Epithelial cell of proximal tubule (primary cell): ENCODE results near the gene DPYD. TPM values are rescaled to one million over a fixed set of nuclear protein-coding genes. Genes with fewer than 3 reads are reported as not detected.

Experiments
- DNase-seq: peaks from one replicate; pipeline ENCODE4 v3.0.0-alpha.2; 2011; ENCODE audit warnings: low read depth
- H3K4me3 ChIP-seq: 2 replicates; pipeline ENCODE4 v1.5.1; 2011; ENCODE audit warnings: low read depth, mild to moderate bottlenecking, low read length
- total RNA-seq: library from RNA; depleted of rRNA; stranded (reverse); fragments of >200 nt; gene quantifications from 2 replicates; pipeline ENCODE4 v1.2.3, GENCODE V29; 2015
- TF ChIP-seq, protein P1 (sequence below): conservative IDR thresholded peaks from 2 replicates; pipeline ENCODE4 v1.5.1; 2012; ENCODE audit warnings: low read depth, mild to moderate bottlenecking, low read length

Gene DPYD
- total RNA-seq, 1 donor from 2014 or later, result 5.1 TPM

DNA sequence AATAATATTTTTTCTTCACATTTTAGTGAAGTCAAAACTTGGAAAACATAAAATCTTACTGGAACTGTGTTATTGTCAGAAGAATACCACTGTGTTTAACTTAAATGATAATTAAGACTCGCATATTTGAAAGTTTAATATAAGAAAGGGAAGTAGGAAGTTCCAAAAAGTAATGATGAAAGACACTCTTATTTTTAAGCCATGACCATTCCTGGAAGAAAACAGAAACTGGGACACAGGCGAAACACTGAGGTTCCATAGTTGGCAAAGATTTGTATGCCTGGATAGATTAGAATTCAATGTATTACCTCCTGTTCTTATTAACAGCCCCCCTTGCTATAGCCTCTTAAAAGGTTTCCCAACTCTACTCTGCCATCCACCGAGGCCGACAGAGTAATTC, 271.2 kb downstream of the DPYD start:
- no peak overlapping the region for H3K4me3 ChIP-seq
- TF ChIP-seq, protein P1, sequence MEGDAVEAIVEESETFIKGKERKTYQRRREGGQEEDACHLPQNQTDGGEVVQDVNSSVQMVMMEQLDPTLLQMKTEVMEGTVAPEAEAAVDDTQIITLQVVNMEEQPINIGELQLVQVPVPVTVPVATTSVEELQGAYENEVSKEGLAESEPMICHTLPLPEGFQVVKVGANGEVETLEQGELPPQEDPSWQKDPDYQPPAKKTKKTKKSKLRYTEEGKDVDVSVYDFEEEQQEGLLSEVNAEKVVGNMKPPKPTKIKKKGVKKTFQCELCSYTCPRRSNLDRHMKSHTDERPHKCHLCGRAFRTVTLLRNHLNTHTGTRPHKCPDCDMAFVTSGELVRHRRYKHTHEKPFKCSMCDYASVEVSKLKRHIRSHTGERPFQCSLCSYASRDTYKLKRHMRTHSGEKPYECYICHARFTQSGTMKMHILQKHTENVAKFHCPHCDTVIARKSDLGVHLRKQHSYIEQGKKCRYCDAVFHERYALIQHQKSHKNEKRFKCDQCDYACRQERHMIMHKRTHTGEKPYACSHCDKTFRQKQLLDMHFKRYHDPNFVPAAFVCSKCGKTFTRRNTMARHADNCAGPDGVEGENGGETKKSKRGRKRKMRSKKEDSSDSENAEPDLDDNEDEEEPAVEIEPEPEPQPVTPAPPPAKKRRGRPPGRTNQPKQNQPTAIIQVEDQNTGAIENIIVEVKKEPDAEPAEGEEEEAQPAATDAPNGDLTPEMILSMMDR, result no peak
- no peak for DNase-seq

DNA sequence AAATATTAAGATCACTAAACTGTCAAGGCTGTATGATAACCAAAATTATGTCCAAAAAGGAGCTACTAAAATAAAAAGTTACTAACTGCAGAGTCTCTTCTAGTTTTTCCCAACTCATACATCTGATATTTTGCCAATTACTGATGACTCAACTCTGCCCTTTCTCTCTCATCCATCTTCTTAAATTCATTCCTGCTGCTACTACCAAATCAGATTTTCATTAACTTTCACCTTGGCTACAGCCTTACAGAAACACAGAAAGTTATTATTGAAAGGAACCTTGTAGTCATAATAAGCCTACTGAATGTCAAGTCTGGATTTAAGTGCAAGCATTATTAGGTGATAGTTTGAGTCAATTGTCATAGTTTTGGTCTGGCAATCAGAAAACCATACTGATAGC, 273.1 kb downstream of the DPYD start:
- no peak overlapping the region for H3K4me3 ChIP-seq
- TF ChIP-seq, protein P1, result no peak
- no peak for DNase-seq

DNA sequence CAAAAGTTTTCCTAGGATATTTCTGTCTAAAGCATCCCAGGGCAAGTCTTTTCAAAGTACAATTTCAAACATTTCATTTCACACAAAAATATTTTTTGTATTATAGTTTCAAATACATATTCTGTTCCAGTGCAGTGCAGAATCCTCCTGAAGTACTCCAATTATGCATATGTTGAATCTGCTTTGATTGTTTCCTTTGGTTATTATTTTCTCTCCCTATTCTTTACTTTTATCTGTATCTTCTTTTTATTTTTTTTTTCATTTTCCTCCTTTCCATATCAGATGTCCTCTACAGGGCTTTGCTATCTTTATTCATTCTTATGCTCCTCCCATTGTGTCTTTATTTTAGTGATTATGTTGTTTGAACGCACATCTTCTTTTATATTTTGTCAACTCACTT, 274.8 kb downstream of the DPYD start:
- TF ChIP-seq, protein P1, result no peak
- no peak for DNase-seq
- H3K4me3 ChIP-seq, result no peak overlapping the region

DNA sequence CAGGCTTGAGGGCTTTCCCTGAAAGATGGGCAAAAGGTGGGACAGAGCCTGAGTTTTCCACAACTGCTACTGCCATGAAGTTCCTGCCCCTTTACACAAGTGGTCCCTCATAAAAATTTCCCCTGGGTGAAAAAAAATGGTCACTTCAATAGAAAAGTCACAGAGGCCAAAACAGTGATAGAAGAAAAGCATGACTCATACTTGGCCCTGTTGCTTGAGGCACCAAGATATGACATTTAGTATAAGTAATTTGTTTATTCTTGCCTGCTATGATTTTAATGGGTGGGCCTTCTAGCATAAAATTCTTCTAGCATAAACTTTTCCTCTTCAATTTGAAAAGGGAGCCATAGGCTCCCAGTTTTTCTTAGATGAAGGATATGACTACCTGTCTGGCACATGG, 280.2 kb downstream of the DPYD start:
- DNase-seq, result no peak
- TF ChIP-seq, protein P1, result no peak
- H3K4me3 ChIP-seq, result no peak overlapping the region

DNA sequence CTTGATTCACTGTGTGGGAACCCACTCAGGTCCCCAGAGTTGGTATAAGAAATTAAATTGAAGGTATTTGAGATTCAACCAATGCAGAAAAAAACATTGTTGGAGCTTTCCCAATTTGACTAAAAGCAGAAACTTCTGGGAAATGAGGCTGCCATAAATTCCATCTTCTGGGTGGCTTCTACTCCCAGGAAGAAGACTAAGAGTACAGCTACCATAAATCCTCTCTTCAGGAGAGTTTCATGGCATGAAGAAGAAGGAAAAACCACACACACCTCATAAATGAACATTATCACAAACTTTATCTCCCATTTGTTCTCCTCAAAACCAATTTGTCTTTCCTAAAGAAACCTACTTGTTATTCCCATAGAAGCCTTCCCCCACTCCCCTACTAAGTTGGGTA, 283.9 kb downstream of the DPYD start:
- DNase-seq, result no peak
- H3K4me3 ChIP-seq, result no peak overlapping the region
- TF ChIP-seq, protein P1, result no peak

DNA sequence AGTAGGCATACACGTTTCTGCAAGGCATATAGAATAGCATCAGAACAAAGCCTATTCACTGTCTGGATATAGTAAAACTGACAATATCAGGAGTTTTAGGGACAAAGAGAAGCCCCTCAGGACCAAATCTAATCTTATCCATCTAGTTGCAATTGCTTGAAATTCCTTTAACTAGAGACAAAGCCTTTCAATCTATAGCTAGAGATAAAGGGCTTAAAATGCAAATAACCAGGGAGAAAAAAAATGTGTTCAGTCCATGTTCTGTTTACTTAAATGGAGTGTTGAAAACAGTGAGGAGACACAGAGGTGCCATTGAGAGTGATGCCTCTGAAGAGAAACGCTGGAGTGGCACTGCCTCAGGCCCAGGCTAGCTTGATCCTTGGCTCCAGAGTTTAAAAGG, 286.1 kb downstream of the DPYD start:
- TF ChIP-seq, protein P1, result no peak
- no peak for DNase-seq
- H3K4me3 ChIP-seq, result no peak overlapping the region

DNA sequence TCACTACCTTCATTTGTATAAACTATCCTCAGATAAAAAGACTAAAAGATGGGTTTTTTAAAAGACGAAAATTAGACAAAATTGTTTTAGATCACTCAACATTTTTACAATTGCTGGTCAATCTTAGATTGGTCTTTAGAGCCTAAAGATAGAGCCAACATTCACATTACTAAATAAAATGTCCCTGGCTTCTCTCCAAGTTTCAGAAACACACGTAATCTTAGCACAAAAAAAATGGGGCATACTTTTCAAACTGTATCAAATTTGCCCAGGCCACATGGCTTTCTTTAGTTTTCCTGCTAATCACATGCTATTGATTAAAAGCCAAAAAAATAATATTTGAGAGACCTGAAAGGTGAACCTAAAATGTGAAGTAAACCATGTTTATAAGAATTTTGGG, 288.1 kb downstream of the DPYD start:
- DNase-seq, result no peak
- H3K4me3 ChIP-seq, result no peak overlapping the region
- TF ChIP-seq, protein P1, result no peak
